ENCODE measurements around the gene MRPL18.

MRPL18 gene

DNA sequence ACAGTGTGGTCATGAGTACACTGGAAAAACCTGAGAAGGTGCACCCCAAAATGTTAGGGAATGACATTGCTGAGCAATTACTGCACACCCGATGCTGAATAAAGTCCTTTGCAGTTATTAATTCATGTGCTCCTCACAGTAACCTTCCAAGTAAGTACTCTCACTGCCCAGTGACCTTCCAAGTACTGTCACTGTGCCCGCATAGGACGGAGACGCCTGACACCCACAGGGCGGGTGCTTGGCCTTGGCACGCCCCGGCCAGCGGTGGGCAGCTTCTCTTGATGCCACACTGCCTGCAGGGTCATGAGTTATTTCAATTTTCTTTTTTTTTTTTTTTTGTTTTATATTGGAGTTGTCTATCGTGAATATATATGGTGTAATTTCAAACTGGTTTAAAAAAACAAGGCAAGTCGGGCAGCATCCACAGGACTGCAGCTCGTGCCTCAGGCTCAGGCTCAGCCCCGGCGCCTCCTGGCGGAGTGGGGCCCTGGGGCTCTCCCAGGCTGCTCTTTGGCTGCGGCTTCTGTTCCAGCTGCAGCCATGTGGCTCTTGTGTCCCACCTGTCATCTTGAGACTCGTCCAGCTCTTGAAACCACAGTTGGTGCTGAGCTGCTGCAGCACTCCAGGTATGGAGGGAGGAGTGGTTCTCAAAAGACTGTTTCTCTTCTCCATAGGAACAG is 36.8 kb downstream of the MRPL18 start:
- Histone ChIP-seq H3K9me3 (ENCODE audit: low read depth, low read length) (no peaks in the 10 kb centered on the region), H3K36me3 (ENCODE audit: insufficient read depth, low read length) (no peaks in the 10 kb centered on the region), H3K4me3 (no peak overlapping the region), H3K9ac (ENCODE audit: insufficient read length) (no peak overlapping the region), H3K27ac (no peak overlapping the region)
- no peak for DNase-seq (ENCODE audit: low read depth, low spot score)
- no peak for TF ChIP-seq POLR2AphosphoS5 (IDR thresholded peaks at IDR 0.05; ENCODE audit: borderline replicate concordance, low read depth, low read length)

- Histone ChIP-seq H3K9ac (ENCODE audit: insufficient read length) (no peak overlapping the region), H3K9me3 (ENCODE audit: low read depth, low read length) (no peaks in the 10 kb centered on the region), H3K4me3 (no peak overlapping the region), H3K36me3 (ENCODE audit: insufficient read depth, low read length) (no peaks in the 10 kb centered on the region), H3K27ac (no peak overlapping the region)
- DNase-seq (ENCODE audit: low read depth, low spot score) = no peak
- TF ChIP-seq FOXP2 (optimal IDR thresholded peaks at IDR 0.05; ENCODE audit: control extremely low read depth, extremely low read length, insufficient read depth) (no peak), EZH2 (IDR thresholded peaks at IDR 0.05) (no peak), POLR2AphosphoS5 (IDR thresholded peaks at IDR 0.05; ENCODE audit: borderline replicate concordance, low read depth, low read length) (no peak)
Observed at GRCh38 chr6:159828074-159828473, 37.8 kb downstream of the MRPL18 start.

GRCh38 chr6:159829526-159829925 is 39.3 kb downstream of the MRPL18 start:
- no peak overlapping the region for H3K27ac ChIP-seq
- no peak overlapping the region for H3K4me3 ChIP-seq
- DNase-seq (ENCODE audit: low read depth, low spot score) = no peak
- H3K9me3 ChIP-seq (ENCODE audit: low read depth, low read length) = no peaks in the 10 kb centered on the region
- TF ChIP-seq EZH2 (IDR thresholded peaks at IDR 0.05) (no peak), POLR2AphosphoS5 (IDR thresholded peaks at IDR 0.05; ENCODE audit: borderline replicate concordance, low read depth, low read length) (no peak), FOXP2 (optimal IDR thresholded peaks at IDR 0.05; ENCODE audit: control extremely low read depth, extremely low read length, insufficient read depth) (no peak)
- H3K36me3 ChIP-seq (ENCODE audit: insufficient read depth, low read length) = no peaks in the 10 kb centered on the region
- H3K9ac ChIP-seq (ENCODE audit: insufficient read length) = no peak overlapping the region

GRCh38 chr6:159830501-159831372 is 40.5 kb downstream of the MRPL18 start:
- Histone ChIP-seq H3K27ac (no peak overlapping the region), H3K36me3 (ENCODE audit: insufficient read depth, low read length) (no peaks in the 10 kb centered on the region), H3K4me3 (no peak overlapping the region), H3K9me3 (ENCODE audit: low read depth, low read length) (no peaks in the 10 kb centered on the region), H3K9ac (ENCODE audit: insufficient read length) (no peak overlapping the region)
- no peak for DNase-seq (ENCODE audit: low read depth, low spot score)
- TF ChIP-seq FOXP2 (optimal IDR thresholded peaks at IDR 0.05; ENCODE audit: control extremely low read depth, extremely low read length, insufficient read depth) = no peak
- TF ChIP-seq EZH2 (IDR thresholded peaks at IDR 0.05) = no peak
- no peak for TF ChIP-seq POLR2AphosphoS5 (IDR thresholded peaks at IDR 0.05; ENCODE audit: borderline replicate concordance, low read depth, low read length)

GRCh38 chr6:159831373-159831679 is 41.1 kb downstream of the MRPL18 start:
- no peaks in the 10 kb centered on the region for H3K36me3 ChIP-seq (ENCODE audit: insufficient read depth, low read length)
- no peak overlapping the region for H3K4me3 ChIP-seq
- DNase-seq (ENCODE audit: low read depth, low spot score) = no peak
- no peak overlapping the region for H3K9ac ChIP-seq (ENCODE audit: insufficient read length)
- H3K9me3 ChIP-seq (ENCODE audit: low read depth, low read length) = no peaks in the 10 kb centered on the region
- no peak overlapping the region for H3K27ac ChIP-seq
- TF ChIP-seq FOXP2 (optimal IDR thresholded peaks at IDR 0.05; ENCODE audit: control extremely low read depth, extremely low read length, insufficient read depth) (no peak), EZH2 (IDR thresholded peaks at IDR 0.05) (no peak), POLR2AphosphoS5 (IDR thresholded peaks at IDR 0.05; ENCODE audit: borderline replicate concordance, low read depth, low read length) (no peak)

DNA sequence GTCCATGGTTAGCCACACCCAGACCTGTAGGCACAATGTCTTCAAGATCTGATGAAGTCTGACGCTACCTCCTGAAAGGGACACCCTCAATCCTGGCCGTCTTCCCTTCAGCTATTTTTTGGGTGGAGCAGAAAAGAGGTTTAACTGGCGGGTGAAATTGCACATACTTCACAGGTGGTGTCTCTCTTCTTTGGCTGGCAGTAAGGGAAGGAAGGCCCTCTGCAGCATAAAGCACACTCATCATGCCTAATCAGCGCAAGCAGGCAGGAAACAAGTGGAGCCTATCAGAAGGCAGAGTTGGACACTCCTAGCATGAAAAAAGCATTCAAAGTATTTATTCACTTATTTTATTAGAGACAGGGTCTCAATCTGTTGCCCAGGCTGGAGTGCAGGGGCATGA is 42.7 kb downstream of the MRPL18 start:
- Histone ChIP-seq H3K27ac (no peak overlapping the region), H3K9me3 (ENCODE audit: low read depth, low read length) (no peaks in the 10 kb centered on the region), H3K36me3 (ENCODE audit: insufficient read depth, low read length) (no peaks in the 10 kb centered on the region), H3K4me3 (no peak overlapping the region), H3K9ac (ENCODE audit: insufficient read length) (no peak overlapping the region)
- no peak for DNase-seq (ENCODE audit: low read depth, low spot score)
- TF ChIP-seq FOXP2 (optimal IDR thresholded peaks at IDR 0.05; ENCODE audit: control extremely low read depth, extremely low read length, insufficient read depth) = no peak
- no peak for TF ChIP-seq EZH2 (IDR thresholded peaks at IDR 0.05)
- no peak for TF ChIP-seq POLR2AphosphoS5 (IDR thresholded peaks at IDR 0.05; ENCODE audit: borderline replicate concordance, low read depth, low read length)

DNA sequence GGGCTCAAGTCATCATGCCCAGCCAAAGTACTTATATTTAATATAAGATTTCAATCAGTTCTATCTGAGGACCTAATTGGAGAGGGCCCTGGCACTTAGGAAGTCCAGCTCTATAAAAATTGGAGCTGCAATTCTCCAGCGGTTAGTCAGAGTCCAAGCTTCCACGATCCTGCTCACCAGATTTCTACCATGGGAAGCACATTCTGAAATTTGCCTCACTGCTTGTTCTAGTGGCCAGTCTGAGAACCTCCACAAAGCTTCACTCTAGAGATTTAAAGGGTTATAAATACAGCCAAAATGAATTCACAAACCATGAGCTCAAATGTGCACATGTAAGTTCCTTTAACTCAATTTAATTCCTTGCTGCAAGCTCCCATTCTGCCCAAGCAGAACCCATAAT is 43.3 kb downstream of the MRPL18 start:
- no peak for TF ChIP-seq POLR2AphosphoS5 (IDR thresholded peaks at IDR 0.05; ENCODE audit: borderline replicate concordance, low read depth, low read length)
- no peak for TF ChIP-seq EZH2 (IDR thresholded peaks at IDR 0.05)
- no peak for TF ChIP-seq FOXP2 (optimal IDR thresholded peaks at IDR 0.05; ENCODE audit: control extremely low read depth, extremely low read length, insufficient read depth)

GRCh38 chr6:159833997-159834603 is 43.8 kb downstream of the MRPL18 start:
- no peaks in the 10 kb centered on the region for H3K36me3 ChIP-seq (ENCODE audit: insufficient read depth, low read length)
- H3K27ac ChIP-seq = no peak overlapping the region
- no peak for DNase-seq (ENCODE audit: low read depth, low spot score)
- no peaks in the 10 kb centered on the region for H3K9me3 ChIP-seq (ENCODE audit: low read depth, low read length)
- no peak overlapping the region for H3K9ac ChIP-seq (ENCODE audit: insufficient read length)
- no peak for TF ChIP-seq FOXP2 (optimal IDR thresholded peaks at IDR 0.05; ENCODE audit: control extremely low read depth, extremely low read length, insufficient read depth)
- TF ChIP-seq POLR2AphosphoS5 (IDR thresholded peaks at IDR 0.05; ENCODE audit: borderline replicate concordance, low read depth, low read length) = no peak
- no peak for TF ChIP-seq EZH2 (IDR thresholded peaks at IDR 0.05)
- H3K4me3 ChIP-seq = no peak overlapping the region

More for the DNA sequence above, 43.3 kb downstream of the MRPL18 start:
- Histone ChIP-seq H3K27ac (no peak overlapping the region), H3K36me3 (ENCODE audit: insufficient read depth, low read length) (no peaks in the 10 kb centered on the region), H3K4me3 (no peak overlapping the region), H3K9ac (ENCODE audit: insufficient read length) (no peak overlapping the region), H3K9me3 (ENCODE audit: low read depth, low read length) (no peaks in the 10 kb centered on the region)
- no peak for DNase-seq (ENCODE audit: low read depth, low spot score)

All from SK-N-MC (cell line).